Measurements from ENCODE around the gene LTB.

DNA sequence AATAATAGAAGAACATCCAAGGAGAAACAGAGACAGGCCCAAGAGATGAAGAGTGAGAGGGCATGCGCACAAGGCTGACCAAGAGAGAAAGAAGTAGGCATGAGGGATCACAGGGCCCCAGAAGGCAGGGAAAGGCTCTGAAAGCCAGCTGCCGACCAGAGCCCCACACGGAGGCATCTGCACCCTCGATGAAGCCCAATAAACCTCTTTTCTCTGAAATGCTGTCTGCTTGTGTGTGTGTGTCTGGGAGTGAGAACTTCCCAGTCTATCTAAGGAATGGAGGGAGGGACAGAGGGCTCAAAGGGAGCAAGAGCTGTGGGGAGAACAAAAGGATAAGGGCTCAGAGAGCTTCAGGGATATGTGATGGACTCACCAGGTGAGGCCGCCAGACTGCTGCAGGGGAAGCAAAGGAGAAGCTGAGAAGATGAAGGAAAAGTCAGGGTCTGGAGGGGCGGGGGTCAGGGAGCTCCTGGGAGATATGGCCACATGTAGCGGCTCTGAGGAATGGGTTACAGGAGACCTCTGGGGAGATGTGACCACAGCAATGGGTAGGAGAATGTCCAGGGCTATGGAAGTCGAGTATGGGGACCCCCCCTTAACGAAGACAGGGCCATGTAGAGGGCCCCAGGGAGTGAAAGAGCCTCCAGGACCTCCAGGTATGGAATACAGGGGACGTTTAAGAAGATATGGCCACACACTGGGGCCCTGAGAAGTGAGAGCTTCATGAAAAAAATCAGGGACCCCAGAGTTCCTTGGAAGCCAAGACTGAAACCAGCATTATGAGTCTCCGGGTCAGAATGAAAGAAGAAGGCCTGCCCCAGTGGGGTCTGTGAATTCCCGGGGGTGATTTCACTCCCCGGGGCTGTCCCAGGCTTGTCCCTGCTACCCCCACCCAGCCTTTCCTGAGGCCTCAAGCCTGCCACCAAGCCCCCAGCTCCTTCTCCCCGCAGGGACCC, 7.8 kb downstream of the LTB start:
- TF ChIP-seq, protein P1, sequence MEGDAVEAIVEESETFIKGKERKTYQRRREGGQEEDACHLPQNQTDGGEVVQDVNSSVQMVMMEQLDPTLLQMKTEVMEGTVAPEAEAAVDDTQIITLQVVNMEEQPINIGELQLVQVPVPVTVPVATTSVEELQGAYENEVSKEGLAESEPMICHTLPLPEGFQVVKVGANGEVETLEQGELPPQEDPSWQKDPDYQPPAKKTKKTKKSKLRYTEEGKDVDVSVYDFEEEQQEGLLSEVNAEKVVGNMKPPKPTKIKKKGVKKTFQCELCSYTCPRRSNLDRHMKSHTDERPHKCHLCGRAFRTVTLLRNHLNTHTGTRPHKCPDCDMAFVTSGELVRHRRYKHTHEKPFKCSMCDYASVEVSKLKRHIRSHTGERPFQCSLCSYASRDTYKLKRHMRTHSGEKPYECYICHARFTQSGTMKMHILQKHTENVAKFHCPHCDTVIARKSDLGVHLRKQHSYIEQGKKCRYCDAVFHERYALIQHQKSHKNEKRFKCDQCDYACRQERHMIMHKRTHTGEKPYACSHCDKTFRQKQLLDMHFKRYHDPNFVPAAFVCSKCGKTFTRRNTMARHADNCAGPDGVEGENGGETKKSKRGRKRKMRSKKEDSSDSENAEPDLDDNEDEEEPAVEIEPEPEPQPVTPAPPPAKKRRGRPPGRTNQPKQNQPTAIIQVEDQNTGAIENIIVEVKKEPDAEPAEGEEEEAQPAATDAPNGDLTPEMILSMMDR (IDR thresholded peaks at IDR 0.05), result no peak
- TF ChIP-seq POLR2A (IDR thresholded peaks at IDR 0.05), result no peak
